CD4-positive, alpha-beta T cell treated with Interleukin-2 at 100 ng/mL for 4 hours (primary cell): ENCODE measurements around the gene TSPAN4.
A peak's percentile ranks its signal among the peaks of the same experiment; 100 is the strongest.

Experiments used
- DNase-seq: peaks from one replicate; pipeline ENCODE4 v3.0.0-alpha.2; 2020; ENCODE audit warnings: low spot score

The TSPAN4 gene

GRCh38 chr11:842370-843002 lies at the start of gene TSPAN4, which contains the start of gene POLR2L:
Gene TSPAN4, plus strand, starts transcription at chr11:842852. Its CDS starts 7,453 bp downstream, at chr11:850305.
Gene POLR2L, minus strand, starts transcription at chr11:842529. Its CDS starts 21 bp downstream, at chr11:842508.
- peak; percentile 88 for DNase-seq

GRCh38 chr11:792873-793272 lies 49.8 kb upstream of the TSPAN4 start:
- DNase-seq = no peak

- DNase-seq = no peak
Observed at GRCh38 chr11:793556-793955, 49.1 kb upstream of the TSPAN4 start.

GRCh38 chr11:794013-794765 lies 48.5 kb upstream of the TSPAN4 start:
- DNase-seq = no peak

GRCh38 chr11:794766-795633 lies 47.7 kb upstream of the TSPAN4 start:
- DNase-seq = no peak

GRCh38 chr11:795634-796564 lies 46.8 kb upstream of the TSPAN4 start:
- peak; percentile 81 for DNase-seq

GRCh38 chr11:796565-797295 lies 45.9 kb upstream of the TSPAN4 start:
- DNase-seq = no peak

- DNase-seq = peak; percentile 83
Observed at GRCh38 chr11:797296-798092, 45.2 kb upstream of the TSPAN4 start.

GRCh38 chr11:798093-798713 lies 44.4 kb upstream of the TSPAN4 start, which contains the start of gene SLC25A22:
Gene SLC25A22, minus strand, starts transcription at chr11:798281. Its CDS starts 3,275 bp downstream, at chr11:795006.
- peak; percentile 81 for DNase-seq

GRCh38 chr11:799641-800316 lies 42.9 kb upstream of the TSPAN4 start:
- no peak for DNase-seq

GRCh38 chr11:800473-800872 lies 42.2 kb upstream of the TSPAN4 start:
- DNase-seq = no peak

- DNase-seq = no peak
Observed at GRCh38 chr11:801097-801780, 41.4 kb upstream of the TSPAN4 start.

GRCh38 chr11:802018-802617 lies 40.5 kb upstream of the TSPAN4 start:
- no peak for DNase-seq

GRCh38 chr11:802693-803466 lies 39.8 kb upstream of the TSPAN4 start:
- DNase-seq = no peak

GRCh38 chr11:803467-803742 lies 39.2 kb upstream of the TSPAN4 start:
- no peak for DNase-seq

- DNase-seq = no peak
Observed at GRCh38 chr11:803770-804598, 38.7 kb upstream of the TSPAN4 start.
